HEK293 (cell line): Measurements from ENCODE around the gene B3GALNT1.

ENCODE experiments used
- CTCF ChIA-PET: fragments of 350-600 bp; formaldehyde crosslinking; extraction: SDS; loops from one replicate; lab custom pipeline; 2021; ENCODE audit warnings: antibody characterized with exemption; lab: Yijun Ruan, JAX
- POLR2A ChIA-PET: fragments of 300-600 bp; formaldehyde crosslinking; extraction: SDS; loops from one replicate; lab custom pipeline; 2020; ENCODE audit warnings: antibody characterized with exemption, inconsistent platforms; lab: Yijun Ruan, JAX
- H3K27ac ChIP-seq: fragments of 200-500 bp; sonication (Bioruptor generic); 2 replicates; pipeline ENCODE4 v1.5.1; 2014; ENCODE audit warnings: low read depth, low read length, control low read depth, inconsistent platforms; ENCODE audit errors: extremely low read depth
- H3K36me3 ChIP-seq, 2 experiments: fragments of 200-500 bp in 1 of 2; sonication (Bioruptor generic) in 1 of 2; 1 replicate in 1 of 2; 2 replicates in 1 of 2; pipeline ENCODE4 v1.5.1; 2014 to 2017; ENCODE audit warnings: inconsistent platforms in 2 of 2, low read length in 2 of 2; ENCODE audit not compliant: control insufficient read depth in 2 of 2, insufficient read depth in 1 of 2
- H3K4me1 ChIP-seq: fragments of 200-500 bp; sonication (Bioruptor generic); 2 replicates; pipeline ENCODE4 v1.5.1; 2014; ENCODE audit warnings: mild to moderate bottlenecking, low read length, inconsistent platforms; ENCODE audit not compliant: control insufficient read depth, insufficient read depth
- H3K4me3 ChIP-seq: 2 replicates; pipeline ENCODE4 v1.5.1; 2011; ENCODE audit warnings: low read depth, mild to moderate bottlenecking, control low read depth, low read length, moderate library complexity
- H3K9me3 ChIP-seq: fragments of 200-500 bp; sonication (Bioruptor generic); 2 replicates; pipeline ENCODE4 v1.5.1; 2014; ENCODE audit warnings: low read depth, low read length, inconsistent platforms; ENCODE audit not compliant: control insufficient read depth, insufficient read depth
- BCL6B ChIP-seq: fragments of 450-650 bp; formaldehyde crosslinking; IDR thresholded peaks from 2 replicates; pipeline ENCODE4 v1.5.1; 2017; ENCODE audit warnings: missing biosample characterization, missing genetic modification characterization
- HOXC10 ChIP-seq: sonication (generic); formaldehyde crosslinking; IDR thresholded peaks from 2 replicates; pipeline ENCODE4 v1.8.1; 2023; ENCODE audit warnings: mild to moderate bottlenecking, missing genetic modification reagents
- KLF1 ChIP-seq: fragments of 450-650 bp; formaldehyde crosslinking; IDR thresholded peaks from 2 replicates; pipeline ENCODE4 v1.5.1; 2016; ENCODE audit warnings: missing biosample characterization, missing genetic modification characterization
- MEIS1 ChIP-seq: sonication (generic); formaldehyde crosslinking; IDR thresholded peaks from 2 replicates; pipeline ENCODE4 v1.8.1; 2022; ENCODE audit warnings: missing genetic modification reagents, mild to moderate bottlenecking, borderline replicate concordance
- SCRT2 ChIP-seq: fragments of 450-650 bp; formaldehyde crosslinking; IDR thresholded peaks from 2 replicates; pipeline ENCODE4 v1.5.1; 2016; ENCODE audit warnings: missing biosample characterization, missing genetic modification characterization
- ZBTB11 ChIP-seq: fragments of 450-650 bp; formaldehyde crosslinking; conservative IDR thresholded peaks from 2 replicates; pipeline ENCODE4 v1.5.1; 2016; ENCODE audit warnings: low read depth, missing biosample characterization, missing genetic modification characterization
- ZBTB21 ChIP-seq: fragments of 450-650 bp; formaldehyde crosslinking; IDR thresholded peaks from 2 replicates; pipeline ENCODE4 v1.5.1; 2017; ENCODE audit warnings: missing biosample characterization, missing genetic modification characterization
- ZFHX2 ChIP-seq: fragments of 450-650 bp; formaldehyde crosslinking; conservative IDR thresholded peaks from 2 replicates; pipeline ENCODE4 v1.5.1; 2016; ENCODE audit warnings: missing biosample characterization, missing genetic modification characterization
- ZFP3 ChIP-seq: fragments of 450-650 bp; formaldehyde crosslinking; IDR thresholded peaks from 2 replicates; pipeline ENCODE4 v1.5.1; 2016; ENCODE audit warnings: low read depth, missing biosample characterization, missing genetic modification characterization
- ZNF221 ChIP-seq: fragments of 450-650 bp; formaldehyde crosslinking; IDR thresholded peaks from 2 replicates; pipeline ENCODE4 v1.5.1; 2017; ENCODE audit warnings: missing biosample characterization, missing genetic modification characterization, borderline replicate concordance
- ZNF24 ChIP-seq: fragments of 450-650 bp; formaldehyde crosslinking; IDR thresholded peaks from 2 replicates; pipeline ENCODE4 v1.5.1; 2016; ENCODE audit warnings: missing biosample characterization, missing genetic modification characterization
- ZNF292 ChIP-seq: fragments of 450-650 bp; formaldehyde crosslinking; IDR thresholded peaks from 2 replicates; pipeline ENCODE4 v1.5.1; 2016; ENCODE audit warnings: low read depth, missing biosample characterization, missing genetic modification characterization, borderline replicate concordance
- ZNF311 ChIP-seq: fragments of 450-650 bp; formaldehyde crosslinking; IDR thresholded peaks from 2 replicates; pipeline ENCODE4 v1.5.1; 2017; ENCODE audit warnings: missing biosample characterization, missing genetic modification characterization, borderline replicate concordance
- ZNF473 ChIP-seq: fragments of 450-650 bp; formaldehyde crosslinking; IDR thresholded peaks from 2 replicates; pipeline ENCODE4 v1.5.1; 2017; ENCODE audit warnings: missing biosample characterization, missing genetic modification characterization
- ZNF639 ChIP-seq: fragments of 450-650 bp; formaldehyde crosslinking; IDR thresholded peaks from 2 replicates; pipeline ENCODE4 v1.5.1; 2016; ENCODE audit warnings: missing biosample characterization, missing genetic modification characterization
- ZNF830 ChIP-seq: fragments of 450-650 bp; IDR thresholded peaks from 2 replicates; pipeline ENCODE4 v1.5.0; 2018; ENCODE audit warnings: missing biosample characterization, missing genetic modification characterization, low read depth, mild to moderate bottlenecking, moderate library complexity
- ZNF843 ChIP-seq: fragments of 450-650 bp; formaldehyde crosslinking; IDR thresholded peaks from 2 replicates; pipeline ENCODE4 v1.5.1; 2016; ENCODE audit warnings: missing biosample characterization, missing genetic modification characterization
- TF ChIP-seq, protein P1 (sequence below): fragments of 450-650 bp; formaldehyde crosslinking; IDR thresholded peaks from 2 replicates; pipeline ENCODE4 v1.5.1; 2016; ENCODE audit warnings: missing biosample characterization, missing genetic modification characterization, low read depth

B3GALNT1 gene

DNA sequence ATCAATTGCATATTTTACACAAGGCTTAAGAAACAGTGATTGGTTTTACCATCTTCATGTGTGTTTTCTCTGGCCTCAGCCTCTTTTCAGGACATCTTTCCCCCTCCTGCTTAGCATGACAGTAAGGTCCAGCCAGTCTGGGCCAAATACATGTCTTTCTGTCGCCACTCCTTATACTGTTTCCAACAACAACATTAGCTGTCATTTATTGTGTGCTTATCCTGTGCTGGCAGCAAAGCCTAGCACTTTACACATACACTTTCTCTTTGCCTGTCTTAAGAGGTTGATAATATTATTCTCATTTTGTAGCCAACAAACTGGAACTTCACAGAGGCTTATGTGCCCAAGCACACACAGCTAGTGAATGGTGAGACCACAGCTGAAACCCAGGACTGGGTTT lies 37.8 kb downstream of the B3GALNT1 start (continued):
- TF ChIP-seq ZFP3 (tag by site-specific recombination) (no peak), HOXC10 (CRISPR knock-in tag) (no peak), SCRT2 (tag by site-specific recombination) (no peak), ZFHX2 (tag by site-specific recombination) (no peak), ZNF221 (tag by site-specific recombination) (no peak)
- TF ChIP-seq, protein P1, sequence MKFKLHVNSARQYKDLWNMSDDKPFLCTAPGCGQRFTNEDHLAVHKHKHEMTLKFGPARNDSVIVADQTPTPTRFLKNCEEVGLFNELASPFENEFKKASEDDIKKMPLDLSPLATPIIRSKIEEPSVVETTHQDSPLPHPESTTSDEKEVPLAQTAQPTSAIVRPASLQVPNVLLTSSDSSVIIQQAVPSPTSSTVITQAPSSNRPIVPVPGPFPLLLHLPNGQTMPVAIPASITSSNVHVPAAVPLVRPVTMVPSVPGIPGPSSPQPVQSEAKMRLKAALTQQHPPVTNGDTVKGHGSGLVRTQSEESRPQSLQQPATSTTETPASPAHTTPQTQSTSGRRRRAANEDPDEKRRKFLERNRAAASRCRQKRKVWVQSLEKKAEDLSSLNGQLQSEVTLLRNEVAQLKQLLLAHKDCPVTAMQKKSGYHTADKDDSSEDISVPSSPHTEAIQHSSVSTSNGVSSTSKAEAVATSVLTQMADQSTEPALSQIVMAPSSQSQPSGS (tag by site-specific recombination), result no peak

GRCh38 chr3:161066930-161067329 lies 38.2 kb downstream of the B3GALNT1 start:
- ChIA-PET POLR2A (no interaction called here), CTCF (no interaction called here)
- H3K9me3 ChIP-seq, result no peaks in the 10 kb centered on the region
- H3K4me1 ChIP-seq, result no peaks in the 10 kb centered on the region
- no peak overlapping the region for H3K27ac ChIP-seq
- peaks cover 0 to 4% of the 10 kb centered on the region in 2 experiments; a peak in 1 of 3 replicates for H3K36me3 ChIP-seq
- no peak overlapping the region for H3K4me3 ChIP-seq
- TF ChIP-seq ZBTB21, result no peak

GRCh38 chr3:161064413-161064812 lies 40.7 kb downstream of the B3GALNT1 start:
- Histone ChIP-seq H3K4me3 (no peak overlapping the region), H3K27ac (no peak overlapping the region), H3K4me1 (no peaks in the 10 kb centered on the region), H3K9me3 (no peaks in the 10 kb centered on the region), H3K36me3 (peaks cover 0 to 4% of the 10 kb centered on the region in 2 experiments; a peak in 1 of 3 replicates)
- TF ChIP-seq KLF1 (no peak), ZNF24 (tag by site-specific recombination) (no peak), ZNF830 (tag by site-specific recombination) (no peak), BCL6B (tag by site-specific recombination) (no peak), ZNF473 (no peak), ZNF311 (tag by site-specific recombination) (no peak), ZNF843 (no peak), ZNF292 (tag by site-specific recombination) (no peak), ZBTB11 (tag by site-specific recombination) (no peak), ZNF639 (no peak), MEIS1 (no peak)
- ChIA-PET POLR2A (no interaction called here), CTCF (interaction anchor here (0.7 kb wide), 1 partner anchor 1083 kb away, joined by 3 read pairs; no protein-coding TSS in a partner anchor)
